Measurements from ENCODE around the gene IQSEC1. TPM values are rescaled to one million over a fixed set of nuclear protein-coding genes. Genes with fewer than 3 reads are reported as not detected.

The IQSEC1 gene
- total and polyA plus RNA-seq, 2 of the 8 experiments (the other 6 are each of a cell fraction or from before 2014, with no cell fraction given): 6.8 to 28.8 TPM

GRCh38 chr3:13072239-13072599 is 1.0 kb downstream of the IQSEC1 start (continued):
- TF ChIP-seq TBP (IDR thresholded peaks at IDR 0.05; ENCODE audit: low read depth, low read length) (no peak), POU5F1 (IDR thresholded peaks at IDR 0.05; ENCODE audit: low read depth, low read length) (no peak), E2F6 (IDR thresholded peaks at IDR 0.05) (no peak), HDAC2 (IDR thresholded peaks at IDR 0.05; ENCODE audit: borderline replicate concordance in 1 of 2, low read depth in 2 of 2, low read length in 2 of 2) (no peak), USF2 (IDR thresholded peaks at IDR 0.05; ENCODE audit: low read length) (no peak), CHD1 (IDR thresholded peaks at IDR 0.05; ENCODE audit: low read depth, low read length) (no peak)
